A673 (cell line): Measurements from ENCODE around the gene HBEGF. TPM values are rescaled to one million over a fixed set of nuclear protein-coding genes. Genes with fewer than 3 reads are reported as not detected.
"Not testable (repeated sequence)": the region's sequence is repeated elsewhere in the genome, so short reads cannot be mapped to it uniquely, and the experiment has no call there.

ENCODE experiments used
- BruUV-seq: library from RNA; stranded (reverse); fragments of 400-500 nt; replicated peaks from 2 replicates; lab custom pipeline; 2021; lab: Mats Ljungman, UMichigan
- CTCF ChIA-PET: fragments of 300-600 bp; sonication (Branson Sonifier 250); formaldehyde crosslinking; loops from one replicate; lab custom pipeline; 2022; ENCODE audit warnings: antibody characterized with exemption; lab: Charles Lee
- POLR2A ChIA-PET: fragments of 300-600 bp; sonication (Branson Sonifier 250); formaldehyde crosslinking; loops from one replicate; lab custom pipeline; 2022; ENCODE audit warnings: antibody characterized with exemption; ENCODE audit not compliant: low non-redundant PET; lab: Charles Lee
- DNase-seq: peaks from one replicate; pipeline ENCODE4 v3.0.0-alpha.2; 2015; ENCODE audit warnings: low spot score
- H3K27ac ChIP-seq: fragments of 200-600 bp; sonication (generic); 2 replicates; pipeline ENCODE4 v1.5.1; 2016; ENCODE audit warnings: mixed run types, low read depth, mild to moderate bottlenecking, mixed read lengths, antibody characterized with exemption, low read length; ENCODE audit not compliant: poor library complexity, severe bottlenecking
- H3K27me3 ChIP-seq: fragments of 200-600 bp; sonication (generic); replicated peaks from 2 replicates; pipeline ENCODE4 v1.6.1; 2017; ENCODE audit warnings: mixed run types, low read depth, mild to moderate bottlenecking, mixed read lengths, antibody characterized with exemption, low read length; ENCODE audit not compliant: insufficient read depth, poor library complexity
- H3K36me3 ChIP-seq: fragments of 200-600 bp; sonication (generic); 2 replicates; pipeline ENCODE4 v1.6.1; 2016; ENCODE audit warnings: mixed run types, mild to moderate bottlenecking, mixed read lengths, antibody characterized with exemption, low read length; ENCODE audit not compliant: insufficient read depth, poor library complexity, severe bottlenecking
- H3K4me1 ChIP-seq: fragments of 200-600 bp; sonication (generic); 2 replicates; pipeline ENCODE4 v1.6.1; 2017; ENCODE audit warnings: mixed run types, mild to moderate bottlenecking, mixed read lengths, antibody characterized with exemption, low read length; ENCODE audit not compliant: insufficient read depth, poor library complexity, severe bottlenecking
- H3K4me3 ChIP-seq: fragments of 200-600 bp; sonication (generic); 2 replicates; pipeline ENCODE4 v1.5.1; 2016; ENCODE audit warnings: low read depth, mixed run types, mild to moderate bottlenecking, mixed read lengths, low read length; ENCODE audit not compliant: poor library complexity, severe bottlenecking
- H3K9me3 ChIP-seq: fragments of 200-600 bp; sonication (generic); 2 replicates; pipeline ENCODE4 v1.6.1; 2016; ENCODE audit warnings: mixed run types, low read depth, mild to moderate bottlenecking, mixed read lengths, antibody characterized with exemption, low read length; ENCODE audit not compliant: poor library complexity, severe bottlenecking
- CTCF ChIP-seq: fragments of 300-800, 200-600 bp; sonication (generic); conservative IDR thresholded peaks from 2 replicates; pipeline ENCODE4 v1.5.1; 2017; ENCODE audit warnings: low read depth, mild to moderate bottlenecking, antibody characterized with exemption, low read length, moderate library complexity, mixed read lengths
- EZH2 ChIP-seq: fragments of 200-600 bp; sonication (generic); IDR thresholded peaks from 2 replicates; pipeline ENCODE4 v1.6.1; 2017; ENCODE audit warnings: borderline replicate concordance, low read depth, mild to moderate bottlenecking, mixed read lengths, antibody characterized with exemption, low read length; ENCODE audit not compliant: poor library complexity, severe bottlenecking
- intact Hi-C: fragments of 100-400 bp; cut with micrococcal nuclease; formaldehyde crosslinking; loops from one replicate; pipeline ENCODE4 v1.10.0; 2022; ENCODE audit not compliant: unreplicated experiment
- total RNA-seq: library from RNA; stranded (reverse); gene quantifications from 2 replicates; pipeline ENCODE4 v1.2.3, GENCODE V29; 2021

The HBEGF gene
- total RNA-seq, 1 experiment from 2014 or later: 14.7 TPM

- no TSS peak for BruUV-seq
- H3K9me3 ChIP-seq: no peaks in the 10 kb centered on the region
- peak; percentile 31 for DNase-seq
- intact Hi-C loops: loop anchor here (5.0 kb wide), 1 partner anchor 54 kb away; no protein-coding TSS in a partner anchor
- no peak; the same call in 1 of the 2 replicates for TF ChIP-seq CTCF
- no peak for TF ChIP-seq EZH2
- H3K27ac ChIP-seq: peak overlapping the region; percentile 57
- H3K4me3 ChIP-seq: peak overlapping the region; percentile 76
- peaks cover 36% of the 10 kb centered on the region for H3K4me1 ChIP-seq
- H3K36me3 ChIP-seq: no peaks in the 10 kb centered on the region
- POLR2A ChIA-PET: no interaction called here
- CTCF ChIA-PET: interaction anchor here (0.7 to 3.1 kb wide), 12 partner anchors 9 to 475 kb away, joined by 3 to 45 read pairs (median 5); partner anchors contain the start of gene PCDHA5
- H3K27me3 ChIP-seq: no peaks in the 10 kb centered on the region
These were observed 470 bp downstream of the HBEGF start for GRCh38 chr5:140345919-140346347.

- DNase-seq: no peak
- Histone ChIP-seq H3K27me3 (no peaks in the 10 kb centered on the region), H3K4me1 (peaks cover 36% of the 10 kb centered on the region), H3K4me3 (peak overlapping the region; percentile 76), H3K27ac (no peak overlapping the region), H3K9me3 (no peaks in the 10 kb centered on the region), H3K36me3 (no peaks in the 10 kb centered on the region)
- no TSS peak for BruUV-seq
- POLR2A ChIA-PET: no interaction called here
- TF ChIP-seq EZH2 (no peak), CTCF (no peak)
- CTCF ChIA-PET: interaction anchor here (0.8 to 3.1 kb wide), 8 partner anchors 11 to 105 kb away, joined by 3 to 45 read pairs (median 8); no protein-coding TSS in a partner anchor
- intact Hi-C loops: loop anchor here (5.0 kb wide), 1 partner anchor 53 kb away; no protein-coding TSS in a partner anchor
These were observed 1.6 kb downstream of the HBEGF start for GRCh38 chr5:140344683-140345423.

DNA sequence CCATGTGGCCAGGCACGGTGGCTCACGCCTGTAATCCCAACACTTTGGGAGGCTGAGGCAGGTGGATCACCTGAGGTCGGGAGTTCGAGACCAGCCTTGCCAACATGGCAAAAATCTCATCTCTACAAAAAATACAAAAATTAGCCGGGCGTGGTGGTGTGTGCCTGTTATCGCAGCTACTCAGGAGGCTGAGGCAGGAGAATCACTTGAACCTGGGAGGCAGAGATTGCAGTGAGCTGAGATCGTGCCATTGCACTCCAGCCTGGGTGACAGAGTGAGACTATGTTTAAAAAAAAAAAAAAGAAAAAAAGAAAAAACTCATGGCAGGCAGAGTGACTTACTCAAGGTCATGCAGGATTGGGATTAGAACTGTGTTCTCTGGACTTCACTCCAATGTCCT lies 2.6 kb downstream of the HBEGF start:
- intact Hi-C loops, H3K36me3 ChIP-seq, CTCF ChIA-PET, H3K27me3 ChIP-seq, DNase-seq, BruUV-seq, H3K27ac ChIP-seq, POLR2A ChIA-PET, H3K9me3 ChIP-seq, H3K4me3 ChIP-seq: not testable (repeated sequence)
- H3K4me1 ChIP-seq: peaks cover 36% of the 10 kb centered on the region
